NCI-H748 treated with DMSO at 0.1 percent for 48 hours (cell line): ENCODE results near the gene DCDC2C.

Source experiments
- DNase-seq: peaks from one replicate; lab custom pipeline; 2025; lab: John Stamatoyannopoulos, UW

Gene DCDC2C

GRCh38 chr2:3712831-3713503 lies 9.6 kb downstream of the DCDC2C start:
- DNase-seq: no peak

- DNase-seq: no peak
Measured at GRCh38 chr2:3718679-3719078, 15.3 kb downstream of the DCDC2C start.

GRCh38 chr2:3725002-3725401 lies 21.6 kb downstream of the DCDC2C start:
- no peak for DNase-seq

DNA sequence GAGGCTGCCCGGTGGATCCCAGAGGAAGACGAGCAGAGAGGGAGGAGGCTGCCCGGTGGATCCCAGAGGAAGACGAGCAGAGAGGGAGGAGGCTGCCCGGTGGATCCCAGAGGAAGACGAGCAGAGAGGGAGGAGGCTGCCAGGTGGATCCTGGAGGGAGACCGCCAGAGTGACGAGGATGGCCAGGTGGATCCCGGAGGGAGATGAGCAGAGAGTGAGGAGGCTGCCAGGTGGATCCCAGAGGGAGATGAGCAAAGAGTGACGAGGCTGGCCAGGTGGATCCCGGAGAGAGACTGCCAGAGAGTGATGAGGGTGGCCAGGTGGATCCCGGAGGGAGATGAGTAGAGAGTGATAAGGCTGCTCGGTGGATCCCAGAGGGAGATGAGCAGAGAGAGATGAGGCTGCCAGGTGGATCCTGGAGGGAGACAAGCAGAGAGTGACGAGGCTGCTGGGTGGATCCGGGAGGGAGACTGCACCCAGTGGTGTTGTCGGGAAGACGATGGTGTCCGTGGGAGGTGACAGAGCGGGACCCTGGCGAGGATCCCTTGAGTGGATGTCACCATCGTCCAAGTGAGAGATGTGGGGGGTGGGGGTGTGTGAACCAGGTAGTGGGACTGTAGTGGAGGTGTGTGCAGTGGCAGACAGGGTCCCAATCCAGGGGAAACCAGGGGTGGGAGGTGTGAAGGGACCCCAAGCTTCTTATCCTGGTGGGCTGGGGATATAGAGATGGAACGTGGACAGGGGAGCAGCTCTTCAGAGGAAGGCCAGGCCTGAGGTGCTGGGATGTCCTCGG lies 22.3 kb downstream of the DCDC2C start:
- no peak for DNase-seq

DNA sequence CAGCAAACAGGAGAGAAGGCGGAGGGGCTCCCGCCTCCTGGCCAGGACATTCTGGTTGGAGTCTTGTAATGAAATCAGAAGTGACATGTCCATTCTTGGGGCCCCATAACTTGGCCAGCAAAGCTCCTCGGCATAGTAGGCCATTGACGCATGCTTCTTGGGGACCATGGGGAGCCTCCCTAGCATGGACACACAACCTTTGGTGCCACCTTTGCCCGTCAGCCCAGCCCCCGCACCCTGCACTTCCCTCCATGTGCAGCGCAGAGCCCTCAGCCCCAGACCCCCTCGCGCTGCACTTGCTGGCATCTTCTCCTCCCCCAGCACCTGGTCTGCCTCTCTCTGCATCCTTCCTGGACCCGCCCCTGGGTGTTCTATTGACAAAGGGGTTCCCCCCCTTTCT lies 23.1 kb downstream of the DCDC2C start:
- no peak for DNase-seq

- DNase-seq: no peak
Measured at GRCh38 chr2:3727397-3728045, 24.1 kb downstream of the DCDC2C start.

DNA sequence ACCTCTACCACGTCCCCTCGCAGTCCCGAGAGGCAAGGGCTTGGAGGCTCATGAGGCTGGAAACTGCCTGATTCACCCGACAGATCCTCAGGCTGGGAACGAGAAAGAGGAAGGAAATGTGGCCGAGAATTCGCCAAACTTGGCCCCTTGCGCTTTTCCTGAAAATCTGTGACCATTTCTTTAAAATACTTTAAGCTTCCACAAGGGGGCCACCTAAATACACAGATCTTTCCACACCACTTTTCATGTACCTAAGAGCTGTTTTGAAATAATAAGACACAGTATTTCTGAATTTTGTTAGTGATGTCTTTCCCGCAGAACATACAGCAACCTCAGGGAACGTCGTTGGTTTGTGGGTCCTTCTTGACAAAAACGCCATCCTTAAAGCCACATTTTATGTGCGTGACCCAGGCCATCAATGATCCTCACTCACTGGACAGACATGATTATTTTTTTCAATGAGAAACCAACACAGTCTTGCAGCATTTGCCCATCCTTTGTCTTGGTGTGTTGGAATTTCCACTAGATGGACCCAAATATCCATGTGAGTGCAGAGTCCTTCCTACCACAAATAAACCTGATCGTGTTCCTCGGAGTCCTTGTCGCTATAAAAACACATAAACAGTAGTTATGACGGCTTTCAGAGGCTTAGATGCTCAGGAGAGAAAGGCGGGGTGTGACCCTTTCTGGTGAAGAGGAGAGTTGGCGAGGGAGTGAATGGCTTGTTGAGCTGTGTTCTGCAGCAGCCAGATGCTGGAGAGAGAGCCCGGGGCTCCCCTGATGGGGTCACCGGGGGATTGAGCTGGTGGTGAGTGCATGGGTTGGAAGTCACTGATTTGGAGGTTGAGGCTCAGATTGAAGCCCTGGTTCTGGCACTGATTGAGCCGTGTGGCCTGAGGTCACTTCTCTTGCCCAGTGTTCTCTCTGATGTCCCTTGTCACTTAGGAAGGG lies 25.0 kb downstream of the DCDC2C start:
- DNase-seq: peak; percentile 50

DNA sequence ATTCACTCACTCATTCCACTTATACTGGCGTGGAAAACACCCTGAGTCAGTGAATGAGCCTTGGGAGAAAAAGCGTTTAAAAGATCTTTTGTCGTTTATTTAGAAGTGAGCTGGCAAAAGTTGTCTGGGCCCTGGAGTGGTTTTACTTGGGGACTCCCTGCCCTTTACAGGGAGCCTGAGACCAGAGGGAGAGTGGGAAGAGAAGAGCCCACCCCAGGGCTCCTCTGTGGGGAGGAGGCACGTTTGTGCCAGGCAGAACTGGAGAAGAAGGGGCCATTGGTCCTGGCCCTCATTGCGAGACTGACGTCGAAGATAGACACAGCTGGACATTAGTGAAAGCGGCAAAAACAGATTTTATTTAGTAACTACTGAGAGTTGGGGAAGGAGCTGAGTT lies 25.7 kb downstream of the DCDC2C start:
- DNase-seq: no peak

DNA sequence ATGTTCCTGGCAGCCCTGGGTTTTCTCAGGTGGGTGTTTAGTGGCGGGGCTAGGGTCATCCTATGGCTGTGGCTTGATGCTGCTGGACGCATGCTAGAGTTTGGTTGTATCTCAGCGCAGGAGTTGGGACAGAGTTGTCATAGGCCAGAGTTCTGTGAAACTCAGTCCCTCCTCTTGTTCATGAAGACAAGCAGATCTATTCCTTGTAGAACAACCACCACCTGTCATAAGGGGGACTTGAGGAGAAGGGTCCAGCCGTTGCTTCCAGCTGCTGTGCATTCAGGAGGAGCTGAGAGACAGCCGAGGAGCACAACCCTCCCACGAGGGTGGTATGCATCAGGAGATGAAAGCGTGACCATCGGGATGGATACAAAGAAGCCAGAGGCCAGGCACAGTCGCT lies 26.4 kb downstream of the DCDC2C start:
- DNase-seq: no peak

- DNase-seq: no peak
Measured at GRCh38 chr2:3730646-3731045, 27.3 kb downstream of the DCDC2C start.

GRCh38 chr2:3731829-3732228 lies 28.5 kb downstream of the DCDC2C start:
- DNase-seq: no peak

DNA sequence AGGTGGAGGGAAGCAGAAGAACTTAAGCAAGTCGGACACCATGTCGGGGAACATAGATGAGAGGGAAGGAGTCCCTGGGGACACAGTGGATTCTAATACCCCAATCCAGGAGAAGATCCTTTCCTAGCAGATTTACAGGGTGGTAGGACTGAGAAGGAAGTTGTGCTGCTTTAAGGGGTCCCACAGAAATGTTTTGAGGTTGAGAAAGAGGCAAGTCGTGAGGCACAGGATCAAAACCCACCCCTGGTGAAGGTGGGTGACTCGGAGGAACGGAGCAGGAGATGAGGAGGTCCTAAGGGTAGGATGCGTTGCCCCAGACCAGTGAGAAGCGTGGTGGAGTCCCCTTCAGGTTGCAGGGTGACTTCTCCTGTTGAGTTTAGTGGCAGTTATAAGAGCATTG lies 32.7 kb downstream of the DCDC2C start:
- DNase-seq: no peak

DNA sequence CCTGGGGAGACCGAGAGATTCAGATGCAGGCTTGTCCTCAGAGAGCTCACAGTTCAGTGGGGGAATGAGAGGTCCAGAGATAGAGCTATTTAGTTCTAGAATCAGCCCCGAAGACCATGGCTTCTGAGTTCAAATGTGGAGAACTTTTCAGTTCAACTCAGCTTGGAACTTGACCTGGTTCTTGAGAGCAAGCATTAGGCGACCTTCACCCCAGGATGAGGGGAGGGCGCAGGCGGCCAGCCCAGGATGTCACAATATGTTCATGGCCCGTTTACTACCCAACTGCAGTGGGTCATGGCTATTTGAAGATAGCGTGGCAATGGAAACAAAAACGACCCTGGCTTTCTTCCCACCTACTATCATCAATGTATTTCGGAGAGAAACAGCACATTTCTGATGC lies 33.8 kb downstream of the DCDC2C start:
- DNase-seq: no peak

GRCh38 chr2:3738454-3738853 lies 35.1 kb downstream of the DCDC2C start:
- no peak for DNase-seq

GRCh38 chr2:3739313-3739712 lies 35.9 kb downstream of the DCDC2C start:
- DNase-seq: no peak

GRCh38 chr2:3741396-3741795 lies 38.0 kb downstream of the DCDC2C start:
- no peak for DNase-seq

- no peak for DNase-seq
Measured at GRCh38 chr2:3741867-3742602, 38.7 kb downstream of the DCDC2C start.

GRCh38 chr2:3742743-3743508 lies 39.6 kb downstream of the DCDC2C start:
- DNase-seq: no peak

- DNase-seq: no peak
Measured at GRCh38 chr2:3743951-3744555, 40.7 kb downstream of the DCDC2C start.

DNA sequence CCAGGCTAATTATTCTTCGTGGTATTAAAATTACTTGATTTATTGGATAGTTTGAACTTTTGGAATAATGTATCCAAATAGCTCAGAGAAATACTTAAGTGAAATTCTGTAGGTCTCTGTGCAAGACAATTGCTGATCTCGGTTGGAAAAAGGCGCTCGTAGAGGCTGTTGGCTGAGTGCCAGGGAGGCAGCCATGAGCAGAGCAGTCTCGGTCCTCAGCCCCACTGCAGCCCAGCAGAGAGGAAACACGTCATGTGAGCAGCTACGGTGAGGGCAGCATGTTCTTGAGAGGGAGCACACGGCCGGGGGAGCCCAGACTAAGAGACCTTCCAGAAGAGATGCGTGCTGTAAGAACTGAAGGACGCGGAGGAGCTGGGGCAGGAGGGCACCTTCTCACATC lies 42.5 kb downstream of the DCDC2C start:
- no peak for DNase-seq
